Neuronal stem cell (in vitro differentiated cells): ENCODE data around the gene SEMA3B.

Source experiments
- DNase-seq: peaks from one replicate; pipeline ENCODE4 v3.0.0-alpha.2; 2013; ENCODE audit warnings: low spot score
- H2AFZ ChIP-seq: one replicate; pipeline ENCODE4 v1.6.1; 2013; ENCODE audit warnings: mild to moderate bottlenecking, low read length, inconsistent platforms
- H2AK5ac ChIP-seq: 2 replicates; pipeline ENCODE4 v1.6.1; 2013; ENCODE audit warnings: low read depth, mild to moderate bottlenecking, inconsistent platforms, low read length, moderate library complexity, mixed read lengths
- H2BK120ac ChIP-seq: 2 replicates; pipeline ENCODE4 v1.6.1; 2013; ENCODE audit warnings: low read depth, mild to moderate bottlenecking, inconsistent platforms, low read length, moderate library complexity, mixed read lengths
- H2BK12ac ChIP-seq: one replicate; pipeline ENCODE4 v1.6.1; 2013; ENCODE audit warnings: low read length, inconsistent platforms
- H2BK15ac ChIP-seq: 2 replicates; pipeline ENCODE4 v1.6.1; 2013; ENCODE audit warnings: mild to moderate bottlenecking, low read length, inconsistent platforms, mixed read lengths
- H2BK5ac ChIP-seq: one replicate; pipeline ENCODE4 v1.6.1; 2013; ENCODE audit warnings: inconsistent platforms, mild to moderate bottlenecking, low read length, moderate library complexity
- H3K14ac ChIP-seq: one replicate; pipeline ENCODE4 v1.6.1; 2013; ENCODE audit warnings: low read length, inconsistent platforms
- H3K18ac ChIP-seq: 2 replicates; pipeline ENCODE4 v1.6.1; 2013; ENCODE audit warnings: low read length, inconsistent platforms
- H3K23ac ChIP-seq: 2 replicates; pipeline ENCODE4 v1.6.1; 2013; ENCODE audit warnings: low read depth, mild to moderate bottlenecking, mixed read lengths, low read length, inconsistent platforms; ENCODE audit not compliant: poor library complexity
- H3K27ac ChIP-seq: replicated peaks from 3 replicates; pipeline ENCODE4 v1.5.1; 2013; ENCODE audit warnings: low read length, inconsistent platforms
- H3K27me3 ChIP-seq, 3 experiments: 2 replicates each; pipeline ENCODE4 v1.6.1; 2013; ENCODE audit warnings: low read length in 3 of 3, mild to moderate bottlenecking in 2 of 3, inconsistent platforms in 1 of 3, low read depth in 1 of 3, mixed read lengths in 1 of 3, moderate library complexity in 1 of 3; ENCODE audit not compliant: control insufficient read depth in 3 of 3, insufficient read depth in 3 of 3
- H3K36me3 ChIP-seq, 2 donors: replicated peaks in 1 of 2; 2 replicates each; pipeline ENCODE4 v1.6.1; 2013; ENCODE audit warnings: low read length in 2 of 2; ENCODE audit not compliant: control insufficient read depth in 2 of 2, insufficient read depth in 2 of 2
- H3K4ac ChIP-seq: 2 replicates; pipeline ENCODE4 v1.6.1; 2013; ENCODE audit warnings: inconsistent platforms, mild to moderate bottlenecking, low read length, moderate library complexity
- H3K4me1 ChIP-seq, 2 donors: 1 replicate in 1 of 2; 2 replicates in 1 of 2; pipeline ENCODE4 v1.6.1; 2013; ENCODE audit warnings: low read length in 2 of 2, low read depth in 1 of 2; ENCODE audit not compliant: control insufficient read depth in 2 of 2, insufficient read depth in 1 of 2
- H3K4me2 ChIP-seq: one replicate; pipeline ENCODE4 v1.6.1; 2013; ENCODE audit warnings: mild to moderate bottlenecking, low read length, inconsistent platforms; ENCODE audit not compliant: insufficient read depth, poor library complexity, severe bottlenecking
- H3K4me3 ChIP-seq, 2 donors: 2 replicates each; pipeline ENCODE4 v1.5.1; 2013; ENCODE audit warnings: low read length in 2 of 2, mild to moderate bottlenecking in 2 of 2, inconsistent platforms in 1 of 2, moderate library complexity in 1 of 2
- H3K79me1 ChIP-seq: one replicate; pipeline ENCODE4 v1.6.1; 2013; ENCODE audit warnings: low read depth, mild to moderate bottlenecking, inconsistent platforms, low read length, moderate library complexity
- H3K9ac ChIP-seq: one replicate; pipeline ENCODE4 v1.6.1; 2013; ENCODE audit warnings: mild to moderate bottlenecking, low read depth, low read length, inconsistent platforms; ENCODE audit not compliant: poor library complexity
- H3K9me3 ChIP-seq, 2 donors: replicated peaks in 1 of 2; 2 replicates each; pipeline versions ENCODE3 to v1.6.1; 2013; ENCODE audit warnings: low read length in 2 of 2, mild to moderate bottlenecking in 2 of 2, inconsistent platforms in 1 of 2, low read depth in 1 of 2, mixed read lengths in 1 of 2, moderate library complexity in 1 of 2; ENCODE audit not compliant: control insufficient read depth in 2 of 2, insufficient read depth in 1 of 2
- H4K8ac ChIP-seq: one replicate; pipeline ENCODE4 v1.6.1; 2013; ENCODE audit warnings: low read depth, mild to moderate bottlenecking, inconsistent platforms, low read length, moderate library complexity
- H4K91ac ChIP-seq: one replicate; pipeline ENCODE4 v1.6.1; 2013; ENCODE audit warnings: low read length, low read depth, mild to moderate bottlenecking, inconsistent platforms; ENCODE audit not compliant: poor library complexity
- WGBS, 2 donors: extraction: QIAGEN DNeasy Blood & Tissue Kit; methylation state at CpG; one replicate each; pipeline ENCODE4 v1.1.7; 2013; ENCODE audit warnings: missing lambda C conversion rate in 2 of 2, mixed read lengths in 1 of 2; ENCODE audit not compliant: insufficient read length in 2 of 2, insufficient replicate concordance in 1 of 2; ENCODE audit errors: extremely low coverage in 2 of 2; 5-methylcytosine and 5-hydroxymethylcytosine counted together

Gene SEMA3B

GRCh38 chr3:50221411-50222168 lies 47.4 kb upstream of the SEMA3B start:
- no peak overlapping the region for H3K4ac ChIP-seq
- H3K36me3 ChIP-seq = no peaks in the 10 kb centered on the region
- no peak for DNase-seq
- H2BK12ac ChIP-seq = peak overlapping the region; percentile 73
- H4K8ac ChIP-seq = no peak overlapping the region
- WGBS, 2 donors = no CpG with 5 or more reads among the region's 12 CpGs
- H3K23ac ChIP-seq = no peak overlapping the region
- no peak overlapping the region for H3K27ac ChIP-seq
- H3K4me2 ChIP-seq = no peak overlapping the region
- H3K27me3 ChIP-seq = peaks cover 0 to 29% (median 2%) of the 10 kb centered on the region in 3 experiments
- H2BK5ac ChIP-seq = peak overlapping the region; percentile 48
- H3K9ac ChIP-seq = peak overlapping the region; percentile 44
- H3K79me1 ChIP-seq = no peaks in the 10 kb centered on the region
- peak overlapping the region; percentile 38 for H2BK15ac ChIP-seq
- H3K9me3 ChIP-seq = no peaks in the 10 kb centered on the region
- H4K91ac ChIP-seq = no peak overlapping the region
- H3K18ac ChIP-seq = peak overlapping the region; percentile 85
- H3K4me3 ChIP-seq = no peak overlapping the region
- H3K4me1 ChIP-seq = peaks cover 2 to 18% of the 10 kb centered on the region in 2 donors
- peak overlapping the region; percentile 75 for H2AFZ ChIP-seq
- peak overlapping the region; percentile 81 for H2BK120ac ChIP-seq
- peak overlapping the region; percentile 86 for H2AK5ac ChIP-seq
- no peak overlapping the region for H3K14ac ChIP-seq

- Histone ChIP-seq H2BK15ac (peak overlapping the region; percentile 38), H3K4ac (no peak overlapping the region), H2BK5ac (no peak overlapping the region), H3K27me3 (peaks cover 0 to 29% (median 6%) of the 10 kb centered on the region in 3 experiments), H3K23ac (no peak overlapping the region), H3K18ac (peak overlapping the region; percentile 76), H3K4me1 (peaks cover 4 to 22% of the 10 kb centered on the region in 2 donors), H3K14ac (no peak overlapping the region), H4K91ac (no peak overlapping the region), H3K27ac (no peak overlapping the region), H4K8ac (no peak overlapping the region), H3K9me3 (no peaks in the 10 kb centered on the region), H3K4me3 (no peak overlapping the region), H3K36me3 (no peaks in the 10 kb centered on the region), H3K9ac (peak overlapping the region; percentile 44), H2BK120ac (no peak overlapping the region), H2BK12ac (peak overlapping the region; percentile 73), H3K79me1 (peaks cover 2% of the 10 kb centered on the region), H2AK5ac (peak overlapping the region; percentile 86), H2AFZ (peak overlapping the region; percentile 75), H3K4me2 (no peak overlapping the region)
- no CpG with 5 or more reads among the region's 1 CpG for WGBS, 2 donors
- no peak for DNase-seq
Observed at GRCh38 chr3:50222169-50222528, 46.8 kb upstream of the SEMA3B start.

GRCh38 chr3:50224639-50225038 lies 44.3 kb upstream of the SEMA3B start:
- Histone ChIP-seq H3K36me3 (no peaks in the 10 kb centered on the region), H2AK5ac (no peak overlapping the region), H3K27me3 (peaks cover 0 to 12% (median 6%) of the 10 kb centered on the region in 3 experiments), H2BK15ac (no peak overlapping the region), H3K4me2 (no peak overlapping the region), H4K8ac (no peak overlapping the region), H3K9me3 (no peaks in the 10 kb centered on the region), H3K18ac (no peak overlapping the region), H2BK5ac (no peak overlapping the region), H2BK120ac (no peak overlapping the region), H2AFZ (no peak overlapping the region), H3K14ac (no peak overlapping the region), H3K79me1 (peaks cover 4% of the 10 kb centered on the region), H4K91ac (no peak overlapping the region), H3K27ac (no peak overlapping the region), H3K4me1 (peaks cover 16 to 33% of the 10 kb centered on the region in 2 donors), H3K4ac (no peak overlapping the region), H3K9ac (no peak overlapping the region), H3K4me3 (no peak overlapping the region), H2BK12ac (no peak overlapping the region), H3K23ac (no peak overlapping the region)
- WGBS, 2 donors = no CpG with 5 or more reads among the region's 5 CpGs
- no peak for DNase-seq

GRCh38 chr3:50226888-50227389 lies 42.0 kb upstream of the SEMA3B start:
- no CpG with 5 or more reads among the region's 40 CpGs for WGBS, 2 donors
- DNase-seq = no peak
- Histone ChIP-seq H3K4ac (peak overlapping the region; percentile 95), H3K9me3 (no peaks in the 10 kb centered on the region), H3K18ac (peak overlapping the region; percentile 96), H3K27me3 (peaks cover 0 to 12% (median 6%) of the 10 kb centered on the region in 3 experiments), H2BK5ac (peak overlapping the region; percentile 97), H2BK15ac (peak overlapping the region; percentile 99), H2BK120ac (peak overlapping the region; percentile 77), H3K4me2 (peak overlapping the region; percentile 90), H3K79me1 (peaks cover 4% of the 10 kb centered on the region), H4K8ac (peak overlapping the region; percentile 29), H3K9ac (peak overlapping the region; percentile 91), H3K23ac (peak overlapping the region; percentile 94), H3K27ac (no peak overlapping the region), H2BK12ac (peak overlapping the region; percentile 95), H3K4me3 (peak overlapping the region; percentile 32 to 70), H3K36me3 (no peaks in the 10 kb centered on the region), H2AK5ac (peak overlapping the region; percentile 38), H2AFZ (peak overlapping the region; percentile 92), H4K91ac (no peak overlapping the region), H3K14ac (no peak overlapping the region), H3K4me1 (peaks cover 17 to 28% of the 10 kb centered on the region in 2 donors)
